Endothelial cell of umbilical vein (primary cell): ENCODE data around the gene CNTNAP2.

Source experiments
- EZH2 ChIP-seq: IDR thresholded peaks from 2 replicates; pipeline ENCODE4 v1.6.1; 2012; ENCODE audit warnings: borderline replicate concordance, low read depth, mild to moderate bottlenecking, moderate library complexity, low read length, inconsistent platforms; ENCODE audit not compliant: severe bottlenecking
- FOS ChIP-seq: IDR thresholded peaks from 2 replicates; pipeline ENCODE4 v1.6.1; 2011; ENCODE audit warnings: mild to moderate bottlenecking, low read length, moderate library complexity, borderline replicate concordance; ENCODE audit not compliant: insufficient read depth
- JUN ChIP-seq: IDR thresholded peaks from 2 replicates; pipeline ENCODE4 v1.6.1; 2011; ENCODE audit warnings: borderline replicate concordance, low read depth; ENCODE audit not compliant: insufficient read length, insufficient read depth
- MYC ChIP-seq: IDR thresholded peaks from one replicate; pipeline ENCODE4 v1.6.1; 2011; ENCODE audit warnings: mild to moderate bottlenecking, low read depth, low read length
- POLR2A ChIP-seq: IDR thresholded peaks from 2 replicates; pipeline ENCODE4 v1.6.1; 2012; ENCODE audit warnings: low read depth, mild to moderate bottlenecking, control low read depth, low read length
- POLR2AphosphoS5 ChIP-seq: IDR thresholded peaks from 2 replicates; pipeline ENCODE4 v1.6.1; 2012; ENCODE audit warnings: low read depth, mild to moderate bottlenecking, control low read depth, low read length, moderate library complexity; ENCODE audit not compliant: insufficient read depth
- TF ChIP-seq, protein P1 (sequence below), 2 donors: IDR thresholded peaks; 1 replicate in 1 of 2; 2 replicates in 1 of 2; pipeline ENCODE4 v1.5.1; 2011; ENCODE audit warnings: low read length in 2 of 2, mild to moderate bottlenecking in 2 of 2, moderate library complexity in 2 of 2, control low read depth in 1 of 2, inconsistent platforms in 1 of 2, low read depth in 1 of 2; ENCODE audit not compliant: insufficient read depth in 1 of 2; ENCODE audit errors: extremely low read depth in 1 of 2

DNA sequence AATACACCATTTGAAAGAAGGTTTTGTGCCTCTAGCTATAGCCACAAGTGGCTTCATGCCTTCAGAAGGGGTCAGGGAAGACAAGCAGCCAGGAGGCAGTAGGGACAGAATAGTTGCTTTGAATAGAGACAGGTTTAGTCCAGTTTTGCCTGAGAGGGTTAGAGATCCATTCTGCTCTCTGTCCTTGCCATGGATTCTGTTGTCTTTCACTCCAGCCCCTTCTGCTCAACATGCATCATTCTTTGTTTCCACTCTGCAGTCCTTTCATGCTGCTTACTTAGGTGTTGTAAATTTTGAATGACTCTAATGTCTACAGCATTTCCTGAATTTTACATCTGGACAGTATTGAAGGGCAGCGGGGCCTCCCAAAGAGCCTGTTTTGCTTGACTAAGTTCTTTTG is 60.3 kb downstream of the CNTNAP2 start:
- TF ChIP-seq, protein P1, sequence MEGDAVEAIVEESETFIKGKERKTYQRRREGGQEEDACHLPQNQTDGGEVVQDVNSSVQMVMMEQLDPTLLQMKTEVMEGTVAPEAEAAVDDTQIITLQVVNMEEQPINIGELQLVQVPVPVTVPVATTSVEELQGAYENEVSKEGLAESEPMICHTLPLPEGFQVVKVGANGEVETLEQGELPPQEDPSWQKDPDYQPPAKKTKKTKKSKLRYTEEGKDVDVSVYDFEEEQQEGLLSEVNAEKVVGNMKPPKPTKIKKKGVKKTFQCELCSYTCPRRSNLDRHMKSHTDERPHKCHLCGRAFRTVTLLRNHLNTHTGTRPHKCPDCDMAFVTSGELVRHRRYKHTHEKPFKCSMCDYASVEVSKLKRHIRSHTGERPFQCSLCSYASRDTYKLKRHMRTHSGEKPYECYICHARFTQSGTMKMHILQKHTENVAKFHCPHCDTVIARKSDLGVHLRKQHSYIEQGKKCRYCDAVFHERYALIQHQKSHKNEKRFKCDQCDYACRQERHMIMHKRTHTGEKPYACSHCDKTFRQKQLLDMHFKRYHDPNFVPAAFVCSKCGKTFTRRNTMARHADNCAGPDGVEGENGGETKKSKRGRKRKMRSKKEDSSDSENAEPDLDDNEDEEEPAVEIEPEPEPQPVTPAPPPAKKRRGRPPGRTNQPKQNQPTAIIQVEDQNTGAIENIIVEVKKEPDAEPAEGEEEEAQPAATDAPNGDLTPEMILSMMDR (IDR thresholded peaks at IDR 0.05; ENCODE audit: extremely low read depth in 1 of 2, insufficient read depth in 1 of 2, low read depth in 1 of 2, low read length in 2 of 2): no peak
- TF ChIP-seq EZH2: no peak
- TF ChIP-seq POLR2A: no peak
- TF ChIP-seq FOS: no peak
- no peak for TF ChIP-seq POLR2AphosphoS5
- TF ChIP-seq MYC: no peak
- no peak for TF ChIP-seq JUN
